ENCODE data around the gene POLD2. TPM values are rescaled to one million over a fixed set of nuclear protein-coding genes. Genes with fewer than 3 reads are reported as not detected.
A peak's percentile ranks its signal among the peaks of the same experiment; 100 is the strongest.

Gene POLD2
- total and polyA plus RNA-seq, 2 of the 13 experiments (the other 11 are each of a cell fraction or from before 2014, with no cell fraction given): 87.6 to 95.1 TPM

GRCh38 chr7:44096326-44096881 is 26.9 kb downstream of the POLD2 start:
- intact Hi-C loops (cut with micrococcal nuclease; ENCODE audit: unreplicated experiment): no loop called here
- 0% methylated on average over 4 of the region's 8 CpGs for WGBS (ENCODE audit: low lambda C conversion rate)
- H3K9me3 ChIP-seq (ENCODE audit: low read length): no peaks in the 10 kb centered on the region
- BruUV-seq (replicated peaks): no TSS peak
- ATAC-seq (peak; percentile 33), FAIRE-seq (no peak), DNase-seq (ENCODE audit: low spot score) (no peak)
- no peaks in the 10 kb centered on the region for H4K20me1 ChIP-seq (ENCODE audit: insufficient read depth, low read length)
- no peaks in the 10 kb centered on the region for H3K79me2 ChIP-seq (ENCODE audit: insufficient read depth, low read length)
- peaks cover 0 to 2% of the 10 kb centered on the region in 2 experiments; a peak in 2 of 5 replicates for H3K27me3 ChIP-seq (ENCODE audit: control insufficient read depth in 1 of 2, insufficient read depth in 2 of 2, low read length in 2 of 2)
- no peak overlapping the region for H3K9ac ChIP-seq (ENCODE audit: insufficient read depth, low read depth, low read length)
- CTCF ChIA-PET (ENCODE audit: low intra/inter-chr PET ratio, low total read pairs): no interaction called here
- H3K4me3 ChIP-seq (replicated peaks in 1 of 3; ENCODE audit: insufficient read depth in 1 of 3, low read depth in 2 of 3, low read length in 3 of 3): no peak overlapping the region
- in situ Hi-C loops (cut with HindIII; ENCODE audit: extremely low pct_ligation_motif_present, low pct_unique_long_range_greater_than_20kb): no loop called here
- no peak overlapping the region for H2AFZ ChIP-seq (ENCODE audit: low read length)
- peak overlapping the region; percentile 9; the same call in 1 of the 2 replicates for H3K4me2 ChIP-seq (ENCODE audit: low read depth, low read length)
- no peaks in the 10 kb centered on the region for H3K36me3 ChIP-seq (replicated peaks in 1 of 2; ENCODE audit: control insufficient read depth in 1 of 2, insufficient read depth in 2 of 2, low read length in 2 of 2)
- no peak overlapping the region for H3K27ac ChIP-seq (ENCODE audit: extremely low read length, insufficient read depth, low read length)
- H3K4me1 ChIP-seq (ENCODE audit: insufficient read depth, low read length): peaks cover 67% of the 10 kb centered on the region
- POLR2A ChIA-PET: no interaction called here
- no peak for TF ChIP-seq SMYD3 (CRISPR knock-in tag; IDR thresholded peaks at IDR 0.05)
- no peak for TF ChIP-seq RNF2 (conservative IDR thresholded peaks at IDR 0.05; ENCODE audit: low read depth)
- no peak for TF ChIP-seq ZNF367 (CRISPR knock-in tag; IDR thresholded peaks at IDR 0.05; ENCODE audit: borderline replicate concordance)
- no peak for TF ChIP-seq ZNF567 (CRISPR knock-in tag; IDR thresholded peaks at IDR 0.05; ENCODE audit: borderline replicate concordance)
- no peak for TF ChIP-seq MLXIP (CRISPR knock-in tag; IDR thresholded peaks at IDR 0.05; ENCODE audit: borderline replicate concordance)
- no peak for TF ChIP-seq REST (IDR thresholded peaks at IDR 0.05; ENCODE audit: borderline replicate concordance in 1 of 2, low read depth in 1 of 2, low read length in 2 of 2)
- TF ChIP-seq POLR2AphosphoS2 (IDR thresholded peaks at IDR 0.05; ENCODE audit: low read depth, low read length): no peak
- TF ChIP-seq ZFP36L2 (CRISPR knock-in tag; IDR thresholded peaks at IDR 0.05): no peak
- TF ChIP-seq SRSF4 (IDR thresholded peaks at IDR 0.05; ENCODE audit: low read depth, low read length, poor library complexity, severe bottlenecking): no peak
- peak; percentile 66 for TF ChIP-seq FOXA3 (CRISPR knock-in tag; IDR thresholded peaks at IDR 0.05)
- no peak for TF ChIP-seq FOXA1 (IDR thresholded peaks at IDR 0.05)
- TF ChIP-seq FOXA1 (CRISPR knock-in tag; IDR thresholded peaks at IDR 0.05): peak; percentile 74
- no peak for TF ChIP-seq CENPX (CRISPR knock-in tag; IDR thresholded peaks at IDR 0.05)
- TF ChIP-seq, protein P1, sequence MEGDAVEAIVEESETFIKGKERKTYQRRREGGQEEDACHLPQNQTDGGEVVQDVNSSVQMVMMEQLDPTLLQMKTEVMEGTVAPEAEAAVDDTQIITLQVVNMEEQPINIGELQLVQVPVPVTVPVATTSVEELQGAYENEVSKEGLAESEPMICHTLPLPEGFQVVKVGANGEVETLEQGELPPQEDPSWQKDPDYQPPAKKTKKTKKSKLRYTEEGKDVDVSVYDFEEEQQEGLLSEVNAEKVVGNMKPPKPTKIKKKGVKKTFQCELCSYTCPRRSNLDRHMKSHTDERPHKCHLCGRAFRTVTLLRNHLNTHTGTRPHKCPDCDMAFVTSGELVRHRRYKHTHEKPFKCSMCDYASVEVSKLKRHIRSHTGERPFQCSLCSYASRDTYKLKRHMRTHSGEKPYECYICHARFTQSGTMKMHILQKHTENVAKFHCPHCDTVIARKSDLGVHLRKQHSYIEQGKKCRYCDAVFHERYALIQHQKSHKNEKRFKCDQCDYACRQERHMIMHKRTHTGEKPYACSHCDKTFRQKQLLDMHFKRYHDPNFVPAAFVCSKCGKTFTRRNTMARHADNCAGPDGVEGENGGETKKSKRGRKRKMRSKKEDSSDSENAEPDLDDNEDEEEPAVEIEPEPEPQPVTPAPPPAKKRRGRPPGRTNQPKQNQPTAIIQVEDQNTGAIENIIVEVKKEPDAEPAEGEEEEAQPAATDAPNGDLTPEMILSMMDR (CRISPR knock-in tag; IDR thresholded peaks at IDR 0.05): peak; percentile 49
- no peak for TF ChIP-seq ZNF691 (CRISPR knock-in tag; IDR thresholded peaks at IDR 0.05; ENCODE audit: borderline replicate concordance, low read depth)
- no peak for TF ChIP-seq ZMAT3 (CRISPR knock-in tag; conservative IDR thresholded peaks at IDR 0.05)
